ENCODE data around the gene TMEM181. TPM values are rescaled to one million over a fixed set of nuclear protein-coding genes. Genes with fewer than 3 reads are reported as not detected.
"Not testable (repeated sequence)": the region's sequence is repeated elsewhere in the genome, so short reads cannot be mapped to it uniquely, and the experiment has no call there.

The TMEM181 gene
- total RNA-seq, 1 donor from 2014 or later = 26.3 TPM

- no peak for DNase-seq
Observed at GRCh38 chr6:158639056-158639455, 79.2 kb downstream of the TMEM181 start.

GRCh38 chr6:158640519-158640918 lies 80.6 kb downstream of the TMEM181 start:
- no peak for DNase-seq

- DNase-seq = peak; percentile 29
Observed at GRCh38 chr6:158642097-158642601, 82.3 kb downstream of the TMEM181 start.

GRCh38 chr6:158643836-158644230 lies 83.9 kb downstream of the TMEM181 start:
- DNase-seq = peak; percentile 52

GRCh38 chr6:158644231-158645063 lies 84.6 kb downstream of the TMEM181 start, which contains the start of gene DYNLT1:
Gene DYNLT1 (minus strand): TSS chr6:158644743. CDS start chr6:158644708, 35 bp downstream.
- peak; percentile 97 for DNase-seq

GRCh38 chr6:158645064-158646022 lies 85.5 kb downstream of the TMEM181 start:
- no peak for DNase-seq

DNA sequence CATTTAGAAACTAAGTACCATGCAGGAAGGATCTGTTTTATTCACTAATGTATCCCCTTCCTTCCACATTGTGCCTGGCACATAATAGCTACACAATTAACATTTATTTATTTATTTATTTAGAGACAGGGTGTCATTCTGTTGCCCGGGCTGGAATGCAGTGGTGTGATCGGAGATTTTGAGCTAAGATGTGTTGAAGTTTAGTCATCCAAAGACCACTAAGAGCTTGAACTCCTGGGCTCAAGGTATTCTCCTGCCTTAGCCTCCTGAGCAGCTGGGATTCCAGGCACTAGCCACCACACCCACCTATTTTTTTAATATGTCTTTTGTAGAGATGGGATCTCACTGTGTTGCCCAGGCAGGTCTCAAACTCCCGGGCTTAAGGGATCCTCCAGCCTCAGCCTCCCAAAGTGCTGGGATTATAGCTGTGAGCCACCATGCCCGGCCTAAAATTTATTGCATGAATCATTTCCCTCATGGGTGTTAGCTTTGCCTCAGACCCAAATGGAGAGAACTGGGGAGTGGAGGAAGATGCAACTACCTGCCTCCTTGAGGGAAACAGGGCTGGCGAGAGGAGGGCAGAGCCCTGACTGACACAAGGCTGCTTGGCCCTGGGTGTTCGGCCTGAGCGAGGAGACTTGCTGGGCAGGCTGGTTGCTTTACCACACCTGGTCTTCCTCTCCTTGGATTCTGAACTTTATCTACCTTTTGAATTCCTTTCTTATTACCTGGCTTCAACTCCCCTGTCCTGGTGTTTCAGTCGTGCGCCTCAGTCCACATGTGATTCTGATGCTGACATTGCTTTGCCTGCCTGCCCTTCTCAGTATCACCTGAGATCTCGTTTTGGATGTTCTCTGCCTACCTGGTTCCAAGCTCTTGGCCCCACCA lies 86.4 kb downstream of the TMEM181 start:
- DNase-seq = no peak

- no peak for DNase-seq
Observed at GRCh38 chr6:158647501-158647900, 87.6 kb downstream of the TMEM181 start.

DNA sequence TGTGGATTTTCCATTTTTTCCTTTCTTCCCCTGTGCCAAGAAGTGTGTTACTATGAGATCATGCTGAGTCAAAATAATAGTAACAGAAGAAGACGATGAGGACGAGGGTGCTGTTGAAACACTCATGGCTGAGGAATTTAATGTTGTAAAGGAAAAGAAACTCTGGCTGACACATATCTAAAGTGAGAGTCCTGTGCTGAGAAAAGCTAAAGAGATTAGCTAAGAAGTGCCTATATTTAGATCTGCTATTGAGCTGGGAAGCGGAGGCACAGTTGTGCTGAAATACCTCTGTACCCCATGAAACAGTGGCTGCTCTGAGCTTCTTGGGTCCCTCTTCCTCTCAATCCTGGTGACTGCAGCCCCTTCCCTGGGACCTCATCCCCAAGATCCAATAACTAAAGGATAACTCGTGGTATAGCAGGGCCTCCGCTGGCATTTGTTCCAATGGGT lies 88.8 kb downstream of the TMEM181 start:
- DNase-seq = no peak

GRCh38 chr6:158649289-158650143 lies 89.6 kb downstream of the TMEM181 start, which contains the start of gene SYTL3:
Gene SYTL3 (plus strand): TSS chr6:158650054. CDS start chr6:158663269, 13,215 bp downstream.
- no peak for DNase-seq

DNA sequence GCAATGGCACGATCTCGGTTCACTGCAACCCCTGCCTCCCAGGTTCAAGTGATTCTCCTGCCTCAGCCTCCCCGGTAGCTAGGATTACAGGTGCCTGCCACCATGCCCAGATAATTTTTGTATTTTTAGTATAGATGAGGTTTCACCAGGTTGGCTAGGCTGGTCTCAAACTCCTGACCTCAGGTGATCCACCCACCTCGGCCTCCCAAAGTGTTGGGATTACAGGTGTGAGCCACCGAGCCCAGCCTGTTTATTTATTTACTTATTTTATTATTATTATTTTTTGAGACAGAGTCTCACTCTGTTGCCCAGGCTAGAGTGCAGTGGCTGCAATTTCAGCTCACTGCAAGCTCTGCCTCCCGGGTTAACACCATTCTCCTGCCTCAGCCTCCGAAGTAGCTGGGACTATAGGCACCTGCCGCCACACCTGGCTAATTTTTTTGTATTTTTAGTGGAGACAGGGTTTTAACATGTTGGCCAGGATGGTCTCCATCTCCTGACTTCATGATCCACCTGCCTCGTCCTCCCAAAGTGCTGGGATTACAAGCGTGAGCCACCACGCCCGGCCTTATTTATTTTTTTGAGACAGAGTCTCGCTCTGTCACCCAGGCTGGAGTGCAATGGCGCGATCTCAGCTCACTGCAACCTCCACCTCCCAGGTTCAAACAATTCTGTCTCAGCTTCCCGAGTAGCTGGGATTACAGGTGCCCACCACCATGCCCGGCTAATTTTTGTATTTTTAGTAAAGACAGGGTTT lies 92.3 kb downstream of the TMEM181 start:
- not testable (repeated sequence) for DNase-seq

DNA sequence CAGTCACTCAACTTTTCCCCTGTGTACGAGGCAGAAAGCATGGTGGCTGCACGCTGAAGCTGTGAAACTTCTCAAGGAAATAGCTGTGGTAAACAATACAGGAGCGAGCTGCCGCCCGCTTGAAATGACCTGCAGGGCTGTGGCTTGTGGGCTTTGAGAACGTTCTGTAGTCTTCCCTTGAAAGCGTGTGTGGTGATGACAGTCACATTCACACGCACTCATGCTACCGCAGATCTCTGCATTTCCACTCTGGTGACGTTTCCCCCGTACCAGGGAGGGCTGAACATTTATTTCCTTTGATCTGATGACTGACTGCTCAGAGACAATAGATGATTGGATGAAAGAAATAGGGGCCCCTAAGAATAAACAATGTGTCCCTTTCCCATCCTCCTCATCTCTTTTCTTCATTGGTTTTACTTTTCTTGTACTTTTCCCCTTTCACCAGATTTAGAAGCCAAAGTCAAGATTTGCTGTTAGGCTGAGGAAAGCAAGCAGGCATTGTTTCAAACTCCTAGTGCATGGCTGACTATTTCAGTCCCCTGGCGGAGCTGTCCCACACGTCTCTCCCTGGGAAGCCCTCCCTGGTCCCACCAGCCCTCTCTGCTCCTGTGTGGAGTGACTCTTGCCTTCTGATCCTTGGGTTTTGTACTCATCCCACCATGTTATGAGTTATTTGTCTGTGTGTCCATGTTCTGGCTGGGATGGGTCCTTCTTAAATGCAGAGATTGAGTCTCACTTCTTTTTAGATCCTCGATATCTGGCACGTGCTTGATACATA lies 93.9 kb downstream of the TMEM181 start:
- DNase-seq = no peak

GRCh38 chr6:158654498-158654897 lies 94.6 kb downstream of the TMEM181 start:
- peak; percentile 91 for DNase-seq

- peak; percentile 30 for DNase-seq
Observed at GRCh38 chr6:158654960-158655489, 95.1 kb downstream of the TMEM181 start.

DNA sequence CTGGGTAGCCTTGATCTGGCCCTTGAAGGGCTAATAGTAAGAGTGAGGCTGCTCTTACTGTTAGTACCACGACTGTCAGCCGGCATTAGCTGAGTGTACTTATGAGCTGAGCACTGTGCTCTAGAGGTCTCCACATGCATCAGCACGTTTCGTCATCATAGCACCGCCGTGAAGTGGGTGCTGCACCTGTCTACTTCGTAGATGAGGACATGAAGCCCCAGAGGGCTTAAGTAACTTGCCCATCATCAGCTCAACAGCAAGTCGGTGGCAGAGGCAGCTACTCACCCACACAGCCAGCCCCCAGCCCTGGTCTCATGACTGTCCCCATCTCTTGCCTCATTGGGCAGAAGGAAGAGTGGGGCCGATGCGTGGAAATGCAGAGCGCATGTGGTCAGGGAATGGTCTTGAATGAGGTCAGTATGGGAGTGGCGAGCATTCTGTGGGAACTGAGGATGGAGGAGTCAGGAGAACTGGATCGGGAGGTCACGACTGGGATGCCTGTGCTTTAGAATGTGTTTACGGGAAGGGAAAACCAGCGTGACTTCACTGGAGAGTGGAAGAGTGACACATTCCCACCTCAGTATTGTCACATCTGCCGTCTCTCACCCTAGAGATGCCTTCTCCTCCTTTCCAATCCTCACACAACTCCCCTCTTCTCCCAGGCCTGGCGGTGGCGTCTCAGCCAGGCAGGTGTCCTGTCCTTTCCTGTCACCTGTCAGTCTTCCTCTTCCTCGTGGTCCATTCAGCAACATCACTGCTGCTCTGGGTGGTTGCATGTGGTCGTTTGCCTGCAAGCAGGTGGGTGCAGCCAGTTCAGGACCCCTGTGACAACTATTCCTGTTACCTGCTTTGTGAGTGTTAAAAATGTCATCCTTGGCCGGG lies 95.9 kb downstream of the TMEM181 start:
- DNase-seq = peak; percentile 32

GRCh38 chr6:158656986-158657385 lies 97.1 kb downstream of the TMEM181 start:
- not testable (repeated sequence) for DNase-seq

DNA sequence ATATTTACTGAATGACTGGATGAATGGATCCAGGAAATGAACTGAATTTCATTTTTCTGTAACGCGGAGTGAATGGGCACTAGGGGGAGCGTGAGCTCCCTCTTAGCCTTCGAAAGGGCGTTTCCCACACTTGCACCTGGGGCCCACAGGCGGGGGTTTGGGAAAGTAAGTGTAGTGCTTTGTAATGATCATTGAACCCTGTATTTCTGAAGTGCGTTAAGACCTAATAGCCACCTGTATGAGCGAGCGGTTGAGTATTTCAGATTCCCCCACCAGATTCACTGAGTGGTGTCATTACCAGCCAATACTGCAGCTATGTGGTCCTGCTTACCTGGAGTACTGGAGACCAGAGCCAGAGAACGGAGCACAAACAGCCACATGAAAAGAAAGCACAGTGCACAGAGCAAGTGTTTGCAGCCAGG lies 100.5 kb downstream of the TMEM181 start:
- DNase-seq = peak; percentile 61
